Left ventricle myocardium inferior (tissue), 1 donor: ENCODE results near the gene MEOX1. TPM values are rescaled to one million over a fixed set of nuclear protein-coding genes. Genes with fewer than 3 reads are reported as not detected.

Source experiments
- DNase-seq: peaks from one replicate; pipeline ENCODE4 v3.0.0-alpha.2; 2020
- H3K27ac ChIP-seq: fragments of 200-600 bp; replicated peaks from 2 replicates; pipeline ENCODE4 v1.8.0; 2021
- H3K27me3 ChIP-seq: fragments of 200-600 bp; 2 replicates; pipeline ENCODE4 v1.8.0; 2021; ENCODE audit warnings: low read depth
- H3K36me3 ChIP-seq: fragments of 200-600 bp; 2 replicates; pipeline ENCODE4 v1.8.0; 2021
- H3K4me1 ChIP-seq: fragments of 200-600 bp; 2 replicates; pipeline ENCODE4 v1.8.0; 2021
- H3K4me3 ChIP-seq: fragments of 200-600 bp; 2 replicates; pipeline ENCODE4 v1.8.0; 2021; ENCODE audit warnings: mild to moderate bottlenecking, moderate library complexity
- H3K9me3 ChIP-seq: fragments of 200-600 bp; replicated peaks from 2 replicates; pipeline ENCODE4 v1.8.0; 2021
- intact Hi-C: fragments of 100-400 bp; cut with micrococcal nuclease; formaldehyde crosslinking; loops from one replicate; pipeline ENCODE4 v1.11.0; 2022
- total RNA-seq: library from RNA; stranded (reverse); fragmentation: NEBNext Ultra II Directional; extraction: Animal tissue kit (Norgen Biotek cat#: 25700); gene quantifications from one replicate; pipeline ENCODE4 v1.2.1, GENCODE V29; 2021
- TF ChIP-seq, protein P1 (sequence below): fragments of 200-600 bp; IDR thresholded peaks from 2 replicates; pipeline ENCODE4 v1.8.0; 2021; ENCODE audit warnings: antibody characterized with exemption, mild to moderate bottlenecking, borderline replicate concordance
- donor health status: DM: no; HTN: yes; CAD: no; lungs with severe emphysema.

MEOX1 gene
- total RNA-seq, 1 donor from 2014 or later, result 8.4 TPM

GRCh38 chr17:43679911-43680310 is 18.2 kb upstream of the MEOX1 start:
- TF ChIP-seq, protein P1, sequence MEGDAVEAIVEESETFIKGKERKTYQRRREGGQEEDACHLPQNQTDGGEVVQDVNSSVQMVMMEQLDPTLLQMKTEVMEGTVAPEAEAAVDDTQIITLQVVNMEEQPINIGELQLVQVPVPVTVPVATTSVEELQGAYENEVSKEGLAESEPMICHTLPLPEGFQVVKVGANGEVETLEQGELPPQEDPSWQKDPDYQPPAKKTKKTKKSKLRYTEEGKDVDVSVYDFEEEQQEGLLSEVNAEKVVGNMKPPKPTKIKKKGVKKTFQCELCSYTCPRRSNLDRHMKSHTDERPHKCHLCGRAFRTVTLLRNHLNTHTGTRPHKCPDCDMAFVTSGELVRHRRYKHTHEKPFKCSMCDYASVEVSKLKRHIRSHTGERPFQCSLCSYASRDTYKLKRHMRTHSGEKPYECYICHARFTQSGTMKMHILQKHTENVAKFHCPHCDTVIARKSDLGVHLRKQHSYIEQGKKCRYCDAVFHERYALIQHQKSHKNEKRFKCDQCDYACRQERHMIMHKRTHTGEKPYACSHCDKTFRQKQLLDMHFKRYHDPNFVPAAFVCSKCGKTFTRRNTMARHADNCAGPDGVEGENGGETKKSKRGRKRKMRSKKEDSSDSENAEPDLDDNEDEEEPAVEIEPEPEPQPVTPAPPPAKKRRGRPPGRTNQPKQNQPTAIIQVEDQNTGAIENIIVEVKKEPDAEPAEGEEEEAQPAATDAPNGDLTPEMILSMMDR, result no peak
- H3K9me3 ChIP-seq, result no peaks in the 10 kb centered on the region
- peaks cover 8% of the 10 kb centered on the region for H3K4me1 ChIP-seq
- no peak overlapping the region for H3K4me3 ChIP-seq
- H3K27ac ChIP-seq, result no peak overlapping the region
- H3K27me3 ChIP-seq, result no peaks in the 10 kb centered on the region
- intact Hi-C loops, result no loop called here
- no peak for DNase-seq
- H3K36me3 ChIP-seq, result no peaks in the 10 kb centered on the region

DNA sequence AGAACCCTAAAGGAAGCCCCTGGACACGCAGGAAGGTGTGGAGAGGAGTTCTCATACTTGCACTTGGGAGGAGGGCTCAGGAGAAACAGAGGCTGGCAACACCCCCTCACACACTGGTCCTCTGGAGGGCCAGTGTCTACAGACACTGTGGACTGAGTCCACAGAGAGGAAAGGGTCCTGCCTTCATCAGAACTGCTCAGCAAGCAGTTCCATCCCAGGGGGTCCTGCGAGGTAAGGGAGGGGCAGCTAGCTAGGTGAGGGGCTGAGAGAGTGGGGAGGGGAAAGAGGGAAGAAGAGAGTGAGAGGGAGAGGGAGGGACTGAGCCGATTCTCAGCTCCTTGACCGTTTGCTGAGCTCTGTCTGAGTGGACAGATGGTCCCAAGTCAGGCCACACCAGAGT is 17.7 kb upstream of the MEOX1 start:
- Histone ChIP-seq H3K4me3 (no peak overlapping the region), H3K27ac (no peak overlapping the region), H3K4me1 (peaks cover 8% of the 10 kb centered on the region), H3K36me3 (no peaks in the 10 kb centered on the region), H3K27me3 (no peaks in the 10 kb centered on the region), H3K9me3 (no peaks in the 10 kb centered on the region)
- TF ChIP-seq, protein P1, result no peak
- no peak for DNase-seq
- intact Hi-C loops, result no loop called here

DNA sequence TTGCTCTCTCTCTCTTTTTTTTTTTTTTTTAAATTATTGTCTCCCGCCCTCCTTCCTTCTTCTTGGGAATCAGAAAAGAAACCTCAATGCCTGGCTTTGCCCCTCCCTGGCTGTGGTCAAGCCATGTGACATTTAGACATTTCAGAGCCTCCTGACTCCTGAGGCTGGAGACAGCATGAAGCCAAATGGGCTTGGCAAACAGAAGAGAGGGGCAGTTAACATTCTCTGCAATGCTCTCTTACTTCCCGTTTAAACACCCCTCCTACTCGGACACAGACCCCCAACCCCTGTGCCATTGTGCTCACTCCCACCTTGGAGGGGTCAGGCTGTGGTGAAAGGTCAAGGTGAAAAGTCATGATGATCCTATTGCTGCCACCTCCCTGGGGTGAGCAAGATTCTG is 14.7 kb upstream of the MEOX1 start:
- Histone ChIP-seq H3K4me1 (peaks cover 8% of the 10 kb centered on the region), H3K36me3 (no peaks in the 10 kb centered on the region), H3K9me3 (no peaks in the 10 kb centered on the region), H3K27me3 (no peaks in the 10 kb centered on the region), H3K27ac (no peak overlapping the region), H3K4me3 (no peak overlapping the region)
- intact Hi-C loops, result no loop called here
- DNase-seq, result no peak
- TF ChIP-seq, protein P1, result no peak

DNA sequence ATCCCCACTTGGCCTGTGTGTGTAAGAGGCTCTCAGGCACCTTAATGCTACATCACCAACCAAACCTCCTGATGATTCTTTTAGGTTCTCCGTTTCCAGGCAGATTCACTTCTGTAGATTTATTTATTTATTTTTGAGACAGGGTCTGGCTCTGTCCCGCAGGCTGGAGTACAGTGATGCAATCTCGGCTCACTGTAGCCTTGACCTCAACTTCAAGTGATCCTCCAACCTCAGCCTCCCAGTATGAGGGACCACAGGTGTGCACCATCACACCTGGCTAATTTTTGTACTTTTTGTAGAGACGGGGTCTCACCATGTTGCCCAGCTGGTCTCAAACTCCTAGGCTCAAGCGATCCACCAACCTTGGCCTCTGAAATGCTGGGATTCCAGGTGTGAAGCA is 12.7 kb upstream of the MEOX1 start:
- no peak for DNase-seq
- TF ChIP-seq, protein P1, result no peak
- Histone ChIP-seq H3K4me1 (peaks cover 21% of the 10 kb centered on the region), H3K27me3 (no peaks in the 10 kb centered on the region), H3K4me3 (no peak overlapping the region), H3K36me3 (no peaks in the 10 kb centered on the region), H3K27ac (no peak overlapping the region), H3K9me3 (no peaks in the 10 kb centered on the region)
- intact Hi-C loops, result no loop called here

DNA sequence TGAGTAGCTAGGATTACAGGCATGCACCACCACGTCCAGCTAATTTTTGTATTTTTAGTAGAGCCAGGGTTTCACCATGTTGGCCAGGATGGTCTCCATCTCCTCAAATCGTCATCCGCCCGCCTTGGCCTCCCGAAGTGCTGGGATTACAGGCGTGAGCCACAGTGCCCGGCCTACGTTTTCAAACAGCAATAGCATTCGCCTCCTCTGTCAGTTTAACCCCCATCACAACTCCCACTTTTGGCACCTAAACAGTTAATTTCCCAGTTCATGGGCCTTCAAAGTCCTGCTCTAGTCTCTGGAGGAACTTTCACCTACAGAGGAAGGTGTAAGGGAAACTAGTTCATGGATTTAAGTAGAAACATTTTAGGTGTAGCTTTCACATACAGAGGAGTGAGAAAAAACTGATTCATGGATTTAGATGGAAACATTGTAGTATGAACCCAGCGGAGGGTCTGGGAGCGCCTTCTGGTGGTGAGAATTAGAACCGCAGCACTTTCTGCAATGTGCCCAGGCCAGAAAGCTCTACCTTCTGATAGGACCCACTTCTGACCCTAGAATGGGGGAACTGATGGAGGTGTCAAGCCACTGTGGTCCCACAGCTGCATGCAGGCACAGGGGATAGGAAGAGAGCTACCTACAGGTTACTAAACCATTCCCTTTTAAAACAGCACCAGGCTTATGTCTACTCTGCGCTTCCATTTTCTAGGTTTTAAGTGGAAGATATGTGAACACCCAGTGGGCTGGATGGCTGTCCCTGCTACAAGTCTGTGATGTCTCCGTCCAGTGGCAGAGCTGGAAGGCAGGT is 12.0 kb upstream of the MEOX1 start:
- TF ChIP-seq, protein P1, result peak; percentile 98
- no peak overlapping the region for H3K4me3 ChIP-seq
- peaks cover 21% of the 10 kb centered on the region for H3K4me1 ChIP-seq
- H3K27me3 ChIP-seq, result no peaks in the 10 kb centered on the region
- DNase-seq, result peak; percentile 76
- no peaks in the 10 kb centered on the region for H3K9me3 ChIP-seq
- intact Hi-C loops, result loop anchor here (2.0 kb wide), 1 partner anchor 97 kb away; no protein-coding TSS in a partner anchor
- H3K27ac ChIP-seq, result no peak overlapping the region
- H3K36me3 ChIP-seq, result no peaks in the 10 kb centered on the region
